Osteocyte (in vitro differentiated cells): ENCODE data around the gene CCAR1. TPM values are rescaled to one million over a fixed set of nuclear protein-coding genes. Genes with fewer than 3 reads are reported as not detected.
"Not testable (repeated sequence)": the region's sequence is repeated elsewhere in the genome, so short reads cannot be mapped to it uniquely, and the experiment has no call there.

Experiments used
- DNase-seq: peaks from one replicate; pipeline ENCODE4 v3.0.0; 2021; ENCODE audit warnings: mixed read lengths; ENCODE audit not compliant: unreplicated experiment; ENCODE audit errors: extremely low spot score
- H3K27ac Mint-ChIP-seq: one replicate; pipeline ENCODE4 v1.8.0; 2021; ENCODE audit warnings: mild to moderate bottlenecking, mixed read lengths; ENCODE audit not compliant: unreplicated experiment
- H3K27me3 Mint-ChIP-seq: one replicate; pipeline ENCODE4 v1.8.0; 2021; ENCODE audit warnings: mixed read lengths; ENCODE audit not compliant: unreplicated experiment
- H3K36me3 Mint-ChIP-seq: one replicate; pipeline ENCODE4 v1.8.0; 2021; ENCODE audit warnings: mixed read lengths; ENCODE audit not compliant: unreplicated experiment
- H3K4me1 Mint-ChIP-seq: one replicate; pipeline ENCODE4 v1.8.0; 2021; ENCODE audit warnings: mixed read lengths; ENCODE audit not compliant: unreplicated experiment
- H3K4me3 Mint-ChIP-seq: one replicate; pipeline ENCODE4 v1.8.0; 2021; ENCODE audit warnings: mild to moderate bottlenecking, moderate library complexity, mixed read lengths; ENCODE audit not compliant: unreplicated experiment
- H3K9me3 Mint-ChIP-seq: one replicate; pipeline ENCODE4 v1.8.0; 2021; ENCODE audit warnings: mixed read lengths; ENCODE audit not compliant: unreplicated experiment
- total RNA-seq: library from RNA; stranded (reverse); gene quantifications from 2 replicates; pipeline ENCODE4 v1.2.1, GENCODE V29; 2021
- TF ChIP-seq, protein P1 (sequence below): fragments of 200-600 bp; sonication (generic); IDR thresholded peaks from 2 replicates; pipeline ENCODE4 v1.5.0; 2021; ENCODE audit warnings: antibody characterized with exemption, mild to moderate bottlenecking, moderate library complexity

CCAR1 gene
- total RNA-seq, 1 donor from 2014 or later: 75.9 TPM

DNA sequence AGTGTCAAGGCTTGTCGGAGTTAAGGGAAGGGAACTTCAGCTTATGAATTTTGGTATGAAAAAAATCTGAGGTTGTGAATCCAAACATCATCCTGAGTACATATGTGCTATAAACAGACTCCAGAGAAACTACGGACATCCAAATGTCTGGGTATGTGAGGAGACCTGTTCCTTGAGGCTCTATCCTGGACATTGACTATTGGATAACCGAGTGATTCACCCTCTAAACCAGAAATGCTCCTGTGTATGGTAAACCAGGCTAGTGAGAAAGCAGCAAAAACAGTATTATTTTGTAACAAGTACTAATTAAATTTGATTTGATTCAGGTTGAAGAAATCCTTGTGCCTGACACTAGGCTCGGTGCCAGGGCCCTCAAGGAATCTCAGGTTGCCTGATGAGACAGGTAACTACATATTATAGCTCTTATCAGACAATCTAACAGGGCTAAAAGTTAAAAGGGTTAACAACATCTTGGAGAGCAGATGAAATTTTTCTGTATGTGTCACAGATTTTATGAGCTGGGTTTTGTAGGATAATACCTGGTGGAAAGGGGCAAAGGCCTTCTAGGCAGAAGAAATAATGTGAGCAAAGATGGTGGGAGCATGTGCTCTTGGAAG is 95.9 kb downstream of the CCAR1 start:
- DNase-seq: no peak
- Mint-ChIP-seq H3K36me3 (no peaks in the 10 kb centered on the region), H3K9me3 (no peaks in the 10 kb centered on the region), H3K4me1 (no peaks in the 10 kb centered on the region), H3K27ac (no peak overlapping the region), H3K27me3 (no peaks in the 10 kb centered on the region), H3K4me3 (no peak overlapping the region)
- TF ChIP-seq, protein P1, sequence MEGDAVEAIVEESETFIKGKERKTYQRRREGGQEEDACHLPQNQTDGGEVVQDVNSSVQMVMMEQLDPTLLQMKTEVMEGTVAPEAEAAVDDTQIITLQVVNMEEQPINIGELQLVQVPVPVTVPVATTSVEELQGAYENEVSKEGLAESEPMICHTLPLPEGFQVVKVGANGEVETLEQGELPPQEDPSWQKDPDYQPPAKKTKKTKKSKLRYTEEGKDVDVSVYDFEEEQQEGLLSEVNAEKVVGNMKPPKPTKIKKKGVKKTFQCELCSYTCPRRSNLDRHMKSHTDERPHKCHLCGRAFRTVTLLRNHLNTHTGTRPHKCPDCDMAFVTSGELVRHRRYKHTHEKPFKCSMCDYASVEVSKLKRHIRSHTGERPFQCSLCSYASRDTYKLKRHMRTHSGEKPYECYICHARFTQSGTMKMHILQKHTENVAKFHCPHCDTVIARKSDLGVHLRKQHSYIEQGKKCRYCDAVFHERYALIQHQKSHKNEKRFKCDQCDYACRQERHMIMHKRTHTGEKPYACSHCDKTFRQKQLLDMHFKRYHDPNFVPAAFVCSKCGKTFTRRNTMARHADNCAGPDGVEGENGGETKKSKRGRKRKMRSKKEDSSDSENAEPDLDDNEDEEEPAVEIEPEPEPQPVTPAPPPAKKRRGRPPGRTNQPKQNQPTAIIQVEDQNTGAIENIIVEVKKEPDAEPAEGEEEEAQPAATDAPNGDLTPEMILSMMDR: no peak

DNA sequence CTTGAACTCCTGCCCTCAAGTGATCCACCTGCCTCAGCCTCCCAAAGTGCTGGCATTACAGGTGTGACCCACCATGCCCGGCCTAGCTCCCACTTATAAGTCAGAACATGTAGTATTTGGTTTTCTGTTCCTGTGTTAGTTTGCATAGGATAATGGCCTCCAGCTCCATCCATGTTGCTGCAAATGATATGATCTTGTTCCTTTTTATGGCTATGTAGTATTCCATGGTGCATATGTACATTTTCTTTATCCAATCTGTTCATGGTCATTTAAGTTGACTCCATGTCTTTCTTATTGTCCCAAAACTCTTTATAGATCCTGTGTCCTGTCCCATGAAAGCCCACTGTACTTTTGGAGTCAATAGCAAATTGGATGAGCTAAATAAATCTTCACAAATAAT is 99.3 kb downstream of the CCAR1 start:
- not testable (repeated sequence) for H3K4me3 Mint-ChIP-seq, H3K27ac Mint-ChIP-seq, H3K9me3 Mint-ChIP-seq, H3K4me1 Mint-ChIP-seq, H3K27me3 Mint-ChIP-seq, H3K36me3 Mint-ChIP-seq, DNase-seq

DNA sequence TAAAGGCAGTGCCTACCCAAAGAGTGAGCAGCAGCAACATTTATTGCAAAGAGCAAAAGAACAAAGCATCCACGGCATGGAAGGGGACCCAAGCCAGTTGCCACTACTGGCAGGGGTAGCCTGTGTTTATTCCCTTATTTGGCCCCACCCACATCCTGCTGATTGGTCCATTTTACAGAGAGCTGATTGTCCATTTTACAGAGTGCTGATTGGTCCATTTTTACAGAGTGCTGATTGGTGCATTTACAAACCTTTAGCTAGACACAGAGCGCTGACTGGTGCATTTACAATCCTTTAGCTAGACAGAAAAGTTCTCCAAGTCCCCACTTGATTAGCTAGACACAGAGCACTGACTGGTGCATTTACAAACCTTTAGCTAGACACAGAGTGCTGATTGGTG is 101.6 kb downstream of the CCAR1 start:
- not testable (repeated sequence) for H3K36me3 Mint-ChIP-seq, H3K4me1 Mint-ChIP-seq, H3K4me3 Mint-ChIP-seq, H3K9me3 Mint-ChIP-seq, H3K27me3 Mint-ChIP-seq, DNase-seq, H3K27ac Mint-ChIP-seq

DNA sequence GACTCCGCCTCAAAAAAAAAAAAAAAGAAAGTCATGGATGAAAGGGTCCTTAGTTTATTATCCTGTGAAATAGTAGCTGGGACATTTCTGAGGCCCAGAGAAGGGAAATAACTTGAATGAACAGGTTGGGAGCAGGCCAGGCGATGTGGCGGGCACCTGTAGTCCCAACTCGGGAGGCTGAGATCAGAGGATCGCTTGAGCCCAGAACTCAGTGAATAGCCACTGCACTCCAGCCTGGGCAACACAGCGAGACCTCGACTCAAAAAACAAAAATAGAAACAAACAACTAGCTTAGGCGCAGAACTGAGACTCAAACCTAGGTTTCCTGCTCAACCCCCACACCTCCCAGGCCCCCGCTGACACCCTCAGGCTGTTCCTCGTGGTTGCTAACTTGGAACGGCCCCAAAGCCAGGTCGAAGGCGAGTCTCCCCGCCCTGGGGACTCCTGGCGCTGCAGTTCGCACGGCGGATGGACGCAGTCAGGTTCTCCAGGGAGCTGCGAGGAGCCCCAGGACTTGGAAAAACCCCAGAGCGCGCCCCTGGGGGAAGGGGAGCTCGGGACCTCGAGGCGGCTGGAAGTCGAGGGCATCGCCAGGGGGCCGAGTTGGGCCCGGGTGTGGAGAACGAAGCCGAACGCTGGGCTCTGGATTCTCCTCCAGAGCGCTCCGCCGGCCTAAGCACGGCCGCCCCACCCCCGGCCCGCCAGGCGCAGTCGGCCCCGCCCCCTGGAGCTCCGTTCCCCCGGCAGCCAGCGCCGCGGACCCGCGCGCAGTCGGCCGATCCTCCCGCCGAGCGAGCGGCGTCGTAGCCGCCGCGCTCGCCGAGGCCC is 105.9 kb downstream of the CCAR1 start, which contains the start of gene STOX1:
Gene STOX1 (plus strand): TSS at position 768 of the 828 bp plus-strand sequence. CDS start 93 bp downstream, outside the sequence.
- TF ChIP-seq, protein P1: peak; percentile 8
- Mint-ChIP-seq H3K36me3 (no peaks in the 10 kb centered on the region), H3K9me3 (no peaks in the 10 kb centered on the region), H3K4me1 (peaks cover 4% of the 10 kb centered on the region), H3K27ac (peak within 1 kb of the TSS; percentile 44), H3K27me3 (peaks cover 7% of the 10 kb centered on the region), H3K4me3 (peak within 1 kb of the TSS; percentile 78)
- peak; percentile 86 for DNase-seq

DNA sequence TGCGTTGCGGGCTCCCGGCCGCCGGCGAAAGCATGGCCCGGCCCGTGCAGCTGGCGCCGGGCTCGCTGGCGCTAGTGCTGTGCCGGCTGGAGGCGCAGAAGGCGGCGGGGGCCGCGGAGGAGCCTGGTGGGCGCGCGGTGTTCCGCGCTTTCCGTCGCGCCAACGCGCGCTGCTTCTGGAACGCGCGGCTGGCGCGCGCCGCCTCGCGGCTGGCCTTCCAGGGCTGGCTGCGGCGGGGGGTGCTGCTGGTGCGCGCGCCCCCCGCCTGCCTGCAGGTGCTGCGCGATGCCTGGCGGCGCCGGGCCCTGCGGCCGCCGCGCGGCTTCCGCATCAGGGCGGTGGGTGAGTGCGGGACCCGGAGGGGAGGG is 106.5 kb downstream of the CCAR1 start:
- H3K4me3 Mint-ChIP-seq, H3K27ac Mint-ChIP-seq, H3K27me3 Mint-ChIP-seq, H3K36me3 Mint-ChIP-seq, H3K4me1 Mint-ChIP-seq, DNase-seq, H3K9me3 Mint-ChIP-seq: not testable (repeated sequence)

DNA sequence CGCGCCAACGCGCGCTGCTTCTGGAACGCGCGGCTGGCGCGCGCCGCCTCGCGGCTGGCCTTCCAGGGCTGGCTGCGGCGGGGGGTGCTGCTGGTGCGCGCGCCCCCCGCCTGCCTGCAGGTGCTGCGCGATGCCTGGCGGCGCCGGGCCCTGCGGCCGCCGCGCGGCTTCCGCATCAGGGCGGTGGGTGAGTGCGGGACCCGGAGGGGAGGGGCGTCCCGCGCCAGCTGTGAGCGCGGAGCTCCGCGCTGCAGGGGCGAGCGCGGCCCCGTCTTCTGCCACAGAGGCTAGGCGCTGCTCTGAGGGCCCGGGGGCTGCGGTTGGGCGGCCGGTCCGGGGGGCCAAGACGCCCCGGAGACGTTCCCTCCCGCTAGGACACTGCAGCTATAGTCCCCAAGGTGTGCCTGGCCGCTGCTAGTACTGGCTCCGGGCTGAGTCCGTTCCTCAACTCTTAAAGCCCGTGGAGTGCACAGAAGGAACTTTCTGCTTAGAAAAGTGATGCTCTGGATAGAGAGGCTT is 107.1 kb downstream of the CCAR1 start:
- H3K4me3 Mint-ChIP-seq: peak overlapping the region; percentile 60
- not testable (repeated sequence) for H3K9me3 Mint-ChIP-seq, H3K36me3 Mint-ChIP-seq, H3K27ac Mint-ChIP-seq, H3K27me3 Mint-ChIP-seq, DNase-seq, H3K4me1 Mint-ChIP-seq

DNA sequence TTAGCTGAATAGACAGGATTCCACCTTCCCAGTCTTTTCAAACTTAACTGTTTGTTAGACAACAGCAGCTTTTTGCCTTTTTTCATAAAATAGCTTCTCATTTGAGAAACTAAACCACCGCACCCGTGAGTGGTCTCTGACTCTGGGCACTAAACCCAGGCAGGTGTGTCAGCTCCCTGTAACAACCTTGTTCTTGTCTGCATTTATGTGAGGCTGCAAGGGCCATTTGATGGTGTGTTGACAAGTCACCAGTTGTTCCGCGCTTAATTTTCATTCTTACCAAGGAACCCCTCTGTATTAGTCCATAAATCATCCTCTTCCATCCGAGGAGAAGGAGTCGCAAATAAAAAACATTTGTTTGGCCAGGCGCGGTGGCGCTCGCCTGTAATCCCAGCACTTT is 107.8 kb downstream of the CCAR1 start:
- TF ChIP-seq, protein P1: no peak
- Mint-ChIP-seq H3K36me3 (no peaks in the 10 kb centered on the region), H3K4me3 (peak overlapping the region; percentile 60), H3K27ac (no peak overlapping the region), H3K9me3 (no peaks in the 10 kb centered on the region), H3K27me3 (peaks cover 9% of the 10 kb centered on the region), H3K4me1 (peaks cover 4% of the 10 kb centered on the region)
- DNase-seq: no peak
